Astrocyte of the cerebellum (primary cell): ENCODE data around the gene CTNNA2.

Experiments
- DNase-seq: peaks from one replicate; pipeline ENCODE4 v3.0.0-alpha.2; 2011; ENCODE audit warnings: low read depth
- H3K4me3 ChIP-seq: 2 replicates; pipeline ENCODE4 v1.5.1; 2011; ENCODE audit warnings: mild to moderate bottlenecking, low read depth, low read length, moderate library complexity
- CTCF ChIP-seq: IDR thresholded peaks from 2 replicates; pipeline ENCODE4 v1.5.1; 2012; ENCODE audit warnings: low read length, low read depth, moderate library complexity, mild to moderate bottlenecking; ENCODE audit errors: missing control alignments
- in situ Hi-C: cut with HindIII; loops from 2 replicates; pipeline ENCODE4 v1.10.0; 2017; ENCODE audit warnings: low sequenced_read_pairs

CTNNA2 gene

GRCh38 chr2:79512442-79513401, at the start of gene CTNNA2:
CTNNA2 (plus strand) TSS chr2:79513051.
- TF ChIP-seq CTCF, result no peak
- in situ Hi-C loops, result no loop called here
- DNase-seq, result peak; percentile 4
- H3K4me3 ChIP-seq, result peak within 1 kb of the TSS; percentile 44

- TF ChIP-seq CTCF, result no peak
- DNase-seq, result no peak
- in situ Hi-C loops, result no loop called here
- no peak overlapping the region for H3K4me3 ChIP-seq
Measured at GRCh38 chr2:79487399-79487798, 25.5 kb upstream of the CTNNA2 start.

GRCh38 chr2:79511320-79511951, 1.4 kb upstream of the CTNNA2 start:
- TF ChIP-seq CTCF, result no peak
- DNase-seq, result peak; percentile 80
- H3K4me3 ChIP-seq, result no peak overlapping the region
- in situ Hi-C loops, result no loop called here

GRCh38 chr2:79513711-79514110, 860 bp downstream of the CTNNA2 start:
- DNase-seq, result no peak
- TF ChIP-seq CTCF, result no peak
- in situ Hi-C loops, result no loop called here
- H3K4me3 ChIP-seq, result no peak overlapping the region

- peak; percentile 5 for DNase-seq
- H3K4me3 ChIP-seq, result no peak overlapping the region
- in situ Hi-C loops, result no loop called here
- no peak for TF ChIP-seq CTCF
Measured at GRCh38 chr2:79529636-79530035, 16.8 kb downstream of the CTNNA2 start.

GRCh38 chr2:79530443-79530842, 17.6 kb downstream of the CTNNA2 start:
- H3K4me3 ChIP-seq, result no peak overlapping the region
- in situ Hi-C loops, result no loop called here
- TF ChIP-seq CTCF, result peak; percentile 24
- no peak for DNase-seq
